HepG2 (cell line): ENCODE data around the gene HRH2. TPM values are rescaled to one million over a fixed set of nuclear protein-coding genes. Genes with fewer than 3 reads are reported as not detected.

Experiments
- ATAC-seq: fragments of 200-7000 bp; cut with Tn5 transposase; 3 replicates; pipeline ENCODE4 v1.9.1; 2020; ENCODE audit warnings: mild to moderate bottlenecking, moderate library complexity
- BruUV-seq: library from RNA; stranded (reverse); fragments of 400-500 nt; replicated peaks from 2 replicates; lab custom pipeline; 2021; lab: Mats Ljungman, UMichigan
- CTCF ChIA-PET: fragments of 300-600 bp; formaldehyde crosslinking; extraction: SDS; loops from one replicate; lab custom pipeline; 2021; ENCODE audit warnings: low total read pairs, inconsistent platforms, low intra/inter-chr PET ratio; lab: Yijun Ruan, JAX
- POLR2A ChIA-PET: fragments of 350-600 bp; sonication (Branson Sonifier 250); formaldehyde crosslinking; loops from one replicate; lab custom pipeline; 2020; ENCODE audit warnings: antibody characterized with exemption, inconsistent platforms; lab: Yijun Ruan, JAX
- DNase-seq: peaks from one replicate; pipeline ENCODE4 v3.0.0-alpha.2; 2015; ENCODE audit warnings: low spot score
- FAIRE-seq: peaks from 3 replicates; lab custom pipeline; 2011; peaks lifted over from hg19 to GRCh38; lab: Jason Lieb, UNC
- H2AFZ ChIP-seq: one replicate; pipeline ENCODE4 v1.6.1; 2011; ENCODE audit warnings: low read length, inconsistent platforms
- H3K27ac ChIP-seq: fragments of 300-600 bp; 3 replicates; pipeline ENCODE4 v1.8.0; 2011; ENCODE audit warnings: mixed run types, mild to moderate bottlenecking, mixed read lengths, low read length, inconsistent platforms; ENCODE audit not compliant: insufficient read depth; ENCODE audit errors: extremely low read length
- H3K27me3 ChIP-seq, 2 experiments: fragments of 200-600 bp in 1 of 2; 2 replicates in 1 of 2; 3 replicates in 1 of 2; pipeline versions ENCODE4 v1.6.0 to v1.8.0; 2011; ENCODE audit warnings: low read length in 2 of 2, mild to moderate bottlenecking in 2 of 2, moderate library complexity in 2 of 2, inconsistent platforms in 1 of 2; ENCODE audit not compliant: insufficient read depth in 2 of 2, control insufficient read depth in 1 of 2
- H3K36me3 ChIP-seq, 2 experiments: fragments of 200-600 bp in 1 of 2; replicated peaks in 1 of 2; 2 replicates in 1 of 2; 3 replicates in 1 of 2; pipeline versions ENCODE4 v1.5.1 to v1.8.0; 2011; ENCODE audit warnings: low read length in 2 of 2, inconsistent platforms in 1 of 2; ENCODE audit not compliant: insufficient read depth in 2 of 2, control insufficient read depth in 1 of 2
- H3K4me1 ChIP-seq: 2 replicates; pipeline ENCODE4 v1.5.1; 2012; ENCODE audit warnings: low read length, inconsistent platforms; ENCODE audit not compliant: insufficient read depth
- H3K4me2 ChIP-seq: 2 replicates; pipeline ENCODE4 v1.6.0; 2011; ENCODE audit warnings: low read depth, low read length, inconsistent platforms
- H3K4me3 ChIP-seq, 3 experiments: fragments of 200-600 bp in 1 of 3; sonication (generic), shearing (Covaris generic) in 1 of 3; replicated peaks in 1 of 3; 2 replicates each; pipeline ENCODE4 v1.5.1; 2011 to 2016; ENCODE audit warnings: low read length in 3 of 3, inconsistent platforms in 2 of 3, low read depth in 2 of 3, mild to moderate bottlenecking in 2 of 3, control low read depth in 1 of 3, mixed read lengths in 1 of 3; ENCODE audit not compliant: insufficient read depth in 1 of 3
- H3K79me2 ChIP-seq: one replicate; pipeline ENCODE4 v1.6.1; 2011; ENCODE audit warnings: low read length, inconsistent platforms; ENCODE audit not compliant: insufficient read depth
- H3K9ac ChIP-seq: 2 replicates; pipeline ENCODE4 v1.6.0; 2011; ENCODE audit warnings: mild to moderate bottlenecking, low read depth, low read length, inconsistent platforms; ENCODE audit not compliant: insufficient read depth
- H3K9me3 ChIP-seq: 2 replicates; pipeline ENCODE4 v1.5.1; 2012; ENCODE audit warnings: mild to moderate bottlenecking, low read length
- H4K20me1 ChIP-seq: 2 replicates; pipeline ENCODE4 v1.6.0; 2011; ENCODE audit warnings: inconsistent platforms, mild to moderate bottlenecking, low read length, moderate library complexity; ENCODE audit not compliant: insufficient read depth
- ATAD3A ChIP-seq: sonication (generic); formaldehyde crosslinking; IDR thresholded peaks from 2 replicates; pipeline ENCODE4 v1.4.0; 2020; ENCODE audit warnings: missing genetic modification reagents
- MZF1 ChIP-seq: sonication (generic); formaldehyde crosslinking; IDR thresholded peaks from 2 replicates; pipeline ENCODE4 v1.8.1; 2023; ENCODE audit warnings: mild to moderate bottlenecking, missing genetic modification reagents, borderline replicate concordance
- PITX1 ChIP-seq: sonication (generic); formaldehyde crosslinking; IDR thresholded peaks from 2 replicates; pipeline ENCODE4 v1.5.1; 2020; ENCODE audit warnings: mild to moderate bottlenecking, missing genetic modification reagents
- SYNCRIP ChIP-seq: fragments of 200-400 bp; formaldehyde crosslinking; IDR thresholded peaks from 2 replicates; pipeline ENCODE4 v1.6.1; 2018; ENCODE audit warnings: mild to moderate bottlenecking, low read depth, low read length; ENCODE audit not compliant: insufficient read depth
- ZBTB4 ChIP-seq: sonication (generic); formaldehyde crosslinking; IDR thresholded peaks from 2 replicates; pipeline ENCODE4 v1.4.0; 2020; ENCODE audit warnings: missing genetic modification reagents, mild to moderate bottlenecking, borderline replicate concordance
- ZNF549 ChIP-seq: sonication (generic); formaldehyde crosslinking; IDR thresholded peaks from 2 replicates; pipeline ENCODE4 v1.5.0; 2020; ENCODE audit warnings: missing genetic modification reagents
- WGBS: methylation state at CpG from one replicate; pipeline ENCODE4 v1.1.6; 2017; ENCODE audit warnings: low lambda C conversion rate; 5-methylcytosine and 5-hydroxymethylcytosine counted together
- in situ Hi-C: cut with HindIII; loops from 2 replicates; pipeline ENCODE4 v1.10.0; 2017; ENCODE audit warnings: low pct_unique_long_range_greater_than_20kb; ENCODE audit not compliant: extremely low pct_ligation_motif_present
- intact Hi-C: fragments of 100-400 bp; cut with micrococcal nuclease; formaldehyde crosslinking; loops from one replicate; pipeline ENCODE4 v1.10.0; 2022; ENCODE audit not compliant: unreplicated experiment
- polyA plus RNA-seq, 8 experiments: library from polyadenylated mRNA; depleted of rRNA in 3 of 8; stranded (reverse) in 7 of 8; unstranded in 1 of 8; fragments of >200 nt; fragmentation: Illumina TruSeq in 4 of 8; extraction: Trizol in 4 of 8; gene quantifications; 2 replicates each; pipeline versions ENCODE4 v1.2.1 to v1.2.3, GENCODE V29; 2011 to 2016; ENCODE audit warnings: low read depth in 4 of 8, missing spikeins in 1 of 8, mixed read lengths in 1 of 8; ENCODE audit not compliant: insufficient read depth in 1 of 8
- total RNA-seq, 5 experiments: library from RNA; depleted of rRNA; stranded (reverse); fragments of >200 nt; fragmentation: Illumina TruSeq; extraction: Trizol; gene quantifications; 2 replicates each; pipeline ENCODE4 v1.2.3, GENCODE V29; 2016; ENCODE audit warnings: low read depth in 1 of 5
- TF ChIP-seq, protein P1 (sequence below): sonication (generic); formaldehyde crosslinking; IDR thresholded peaks from 2 replicates; pipeline ENCODE4 v1.4.0; 2020; ENCODE audit warnings: missing genetic modification reagents

The HRH2 gene
- total and polyA plus RNA-seq, 2 of the 13 experiments (the other 11 are each of a cell fraction or from before 2014, with no cell fraction given): not detected

DNA sequence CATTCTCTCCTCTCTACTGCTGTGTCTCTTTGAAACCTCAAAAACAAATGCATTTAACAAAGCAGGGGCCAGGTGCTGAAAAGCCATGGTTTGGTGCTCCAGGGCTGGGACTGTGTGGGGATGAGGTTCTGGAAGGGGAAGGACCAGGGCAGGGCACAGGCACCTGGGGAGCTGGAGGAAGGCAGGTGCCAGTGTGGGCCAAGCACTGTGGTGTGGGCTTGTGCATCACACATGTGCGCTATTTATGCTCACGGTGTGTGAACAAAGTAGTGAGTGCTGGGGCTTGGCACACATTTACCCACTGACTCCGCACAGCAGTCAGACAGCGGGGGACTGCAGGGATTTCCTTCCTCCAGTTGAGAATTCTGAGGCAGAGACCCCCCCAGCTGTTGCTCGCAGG lies 10.1 kb downstream of the HRH2 start (continued):
- TF ChIP-seq SYNCRIP (no peak), ZBTB4 (no peak), PITX1 (CRISPR knock-in tag) (no peak), MZF1 (CRISPR knock-in tag) (no peak), ZNF549 (CRISPR knock-in tag) (no peak)
- TF ChIP-seq, protein P1, sequence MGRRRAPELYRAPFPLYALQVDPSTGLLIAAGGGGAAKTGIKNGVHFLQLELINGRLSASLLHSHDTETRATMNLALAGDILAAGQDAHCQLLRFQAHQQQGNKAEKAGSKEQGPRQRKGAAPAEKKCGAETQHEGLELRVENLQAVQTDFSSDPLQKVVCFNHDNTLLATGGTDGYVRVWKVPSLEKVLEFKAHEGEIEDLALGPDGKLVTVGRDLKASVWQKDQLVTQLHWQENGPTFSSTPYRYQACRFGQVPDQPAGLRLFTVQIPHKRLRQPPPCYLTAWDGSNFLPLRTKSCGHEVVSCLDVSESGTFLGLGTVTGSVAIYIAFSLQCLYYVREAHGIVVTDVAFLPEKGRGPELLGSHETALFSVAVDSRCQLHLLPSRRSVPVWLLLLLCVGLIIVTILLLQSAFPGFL (CRISPR knock-in tag): no peak

- FAIRE-seq (no peak), DNase-seq (no peak)
- Histone ChIP-seq H3K9me3 (no peaks in the 10 kb centered on the region), H3K4me3 (no peak overlapping the region)
- intact Hi-C loops: no loop called here
- no peak for TF ChIP-seq ATAD3A (CRISPR knock-in tag)
- TF ChIP-seq, all 625 proteins: peak for 0
- H3K9ac ChIP-seq: no peak overlapping the region
- H3K36me3 ChIP-seq: no peaks in the 10 kb centered on the region
- BruUV-seq: no TSS peak
- H3K27ac ChIP-seq: no peak overlapping the region
- peaks cover 1 to 18% of the 10 kb centered on the region in 2 experiments; a peak in 3 of 5 replicates for H3K27me3 ChIP-seq
- H4K20me1 ChIP-seq: no peaks in the 10 kb centered on the region
- H3K4me2 ChIP-seq: no peak overlapping the region
- no peaks in the 10 kb centered on the region for H3K79me2 ChIP-seq
- H2AFZ ChIP-seq: no peak overlapping the region
- peaks cover 10% of the 10 kb centered on the region for H3K4me1 ChIP-seq
- no peak for ATAC-seq
- ChIA-PET CTCF (no interaction called here), POLR2A (no interaction called here)
- WGBS: 57% methylated on average over 3 of the region's 3 CpGs
- in situ Hi-C loops: no loop called here
Measured at GRCh38 chr5:175670372-175670771, 12.5 kb downstream of the HRH2 start.
